HG03135 (cell line): ENCODE results near the gene NDE1.

ENCODE experiments used
- ATAC-seq: cut with Tn5 transposase; IDR thresholded peaks from one replicate; pipeline ENCODE4 v1.9.1; 2021; ENCODE audit warnings: mild to moderate bottlenecking, moderate library complexity; ENCODE audit not compliant: unreplicated experiment

NDE1 gene

DNA sequence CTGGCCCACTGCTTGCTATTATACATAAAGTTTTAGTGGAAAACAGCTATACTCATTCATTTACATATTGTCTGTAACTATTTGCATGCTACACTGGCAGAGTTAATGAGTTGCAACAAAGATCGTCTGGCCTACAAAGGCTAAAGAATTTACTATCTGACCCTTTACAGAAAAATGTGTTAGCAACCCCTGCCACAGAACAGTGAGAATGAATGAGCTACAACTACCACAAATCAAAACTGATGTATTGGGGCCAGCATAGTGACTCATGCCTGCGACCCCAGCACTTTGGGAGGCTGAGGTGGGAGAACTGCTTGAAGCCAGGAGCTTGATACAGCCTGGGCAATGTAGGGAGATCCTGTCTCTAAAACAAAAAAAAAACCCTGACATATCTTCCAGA, 114.1 kb downstream of the NDE1 start:
- no peak for ATAC-seq

DNA sequence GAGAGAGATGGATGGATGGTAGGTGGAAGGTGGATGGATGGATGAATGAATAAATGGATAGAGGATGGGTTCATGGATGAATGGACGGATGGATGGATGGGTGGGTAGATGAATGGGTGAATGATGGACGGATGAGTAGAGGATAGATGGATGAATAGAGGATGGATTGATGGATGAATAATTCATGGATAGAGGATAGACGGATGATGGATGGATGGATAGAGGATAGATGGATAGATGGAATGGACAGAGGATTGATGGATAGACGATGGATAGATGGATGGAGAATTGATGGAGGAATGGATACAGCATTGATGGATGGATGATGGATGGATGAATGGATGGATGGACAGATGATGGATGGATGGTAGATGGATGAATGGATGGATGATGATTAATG, 115.1 kb downstream of the NDE1 start:
- ATAC-seq: no peak

DNA sequence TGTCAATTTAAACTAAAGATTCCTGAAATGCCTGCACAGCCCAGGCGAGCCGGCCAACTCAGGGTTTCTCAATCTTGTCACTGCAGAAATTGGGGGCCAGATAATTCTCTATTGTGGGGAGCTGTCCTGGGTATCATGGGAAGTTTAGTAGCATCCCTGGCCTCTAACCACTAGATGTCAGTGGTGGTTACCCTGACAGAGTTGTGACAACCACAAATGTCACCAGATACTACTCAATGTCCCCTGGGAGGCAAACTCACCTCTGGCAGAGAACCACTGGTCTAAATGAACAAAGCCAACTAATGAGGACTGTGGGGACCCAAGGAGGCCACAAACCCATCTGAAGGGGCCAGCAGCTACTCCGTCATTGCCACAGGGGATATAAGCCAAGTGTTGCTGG, 115.8 kb downstream of the NDE1 start:
- peak; percentile 86 for ATAC-seq

DNA sequence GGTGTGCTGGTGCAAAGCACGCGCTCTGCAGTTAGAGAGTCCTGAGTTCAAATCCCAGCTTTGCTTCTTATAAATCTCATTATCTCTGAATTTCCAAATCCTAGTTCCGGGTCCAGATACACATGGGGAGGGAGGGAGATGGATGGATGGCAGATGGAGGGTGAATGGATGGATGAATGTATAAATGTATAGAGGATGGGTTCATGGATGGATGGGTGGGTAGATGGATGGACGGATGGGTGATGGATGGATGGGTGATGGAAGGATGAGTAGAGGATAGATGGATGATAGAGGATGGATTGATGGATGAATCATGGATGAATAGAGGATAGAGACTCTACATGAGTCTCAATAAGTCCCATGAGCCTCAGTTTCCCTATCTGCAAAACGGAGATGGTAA, 116.9 kb downstream of the NDE1 start:
- no peak for ATAC-seq

DNA sequence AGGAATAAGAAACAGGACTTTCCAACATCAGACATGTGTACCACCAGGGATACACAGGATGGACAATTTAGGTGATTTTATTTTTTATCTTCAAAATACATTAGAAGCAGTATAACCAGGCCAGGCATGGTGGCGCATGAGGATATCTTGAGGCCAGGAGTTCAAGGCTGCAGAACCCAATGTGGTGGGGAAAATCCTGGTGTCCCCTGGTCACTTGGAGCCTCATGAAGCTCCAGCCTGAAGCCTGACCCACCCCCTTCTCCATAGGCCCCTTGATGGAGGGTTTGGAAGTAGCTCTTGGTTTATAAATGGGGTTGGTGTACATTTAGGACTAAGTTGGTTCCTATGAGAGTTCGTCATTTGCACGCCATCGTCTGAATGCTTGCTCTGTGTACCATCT, 118.2 kb downstream of the NDE1 start:
- no peak for ATAC-seq

DNA sequence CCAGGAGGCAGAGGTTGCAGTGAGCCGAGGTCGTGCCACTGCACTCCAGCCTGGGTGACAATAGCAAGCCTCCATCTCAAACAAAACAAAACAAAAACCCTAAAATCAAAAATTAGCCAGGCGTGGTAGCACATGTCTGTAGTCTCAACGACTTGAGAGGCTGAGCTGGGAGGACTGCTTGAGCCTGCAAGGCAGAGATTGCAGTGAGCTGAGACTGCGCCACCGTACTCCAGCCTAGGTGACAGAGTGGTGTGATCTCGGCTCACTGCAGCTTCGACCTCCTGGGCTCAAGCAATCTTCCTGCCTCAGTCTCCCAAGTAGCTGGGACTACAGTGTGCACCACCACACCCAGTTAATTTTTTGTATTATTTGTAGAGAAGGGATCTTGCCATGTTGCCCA, 119.2 kb downstream of the NDE1 start:
- ATAC-seq: no peak

DNA sequence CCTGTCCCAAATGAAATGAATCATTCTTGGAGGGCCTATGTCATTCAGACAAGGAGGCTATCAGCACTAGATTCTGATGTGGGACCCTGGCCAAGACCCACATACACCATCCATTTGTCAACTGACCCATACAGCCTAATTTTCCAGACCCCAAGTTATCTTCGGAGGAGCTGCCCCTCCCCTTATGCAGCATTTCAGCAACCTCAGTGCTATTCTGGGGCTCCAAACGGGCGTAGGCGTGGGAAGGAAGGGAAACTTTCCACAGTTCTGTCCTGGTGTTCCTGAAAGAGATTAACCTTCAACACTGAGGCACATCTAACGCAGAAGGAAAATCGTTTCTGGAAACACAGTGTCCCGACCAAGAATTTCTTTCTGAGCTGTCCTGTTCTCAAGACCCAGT, 120.1 kb downstream of the NDE1 start:
- no peak for ATAC-seq

DNA sequence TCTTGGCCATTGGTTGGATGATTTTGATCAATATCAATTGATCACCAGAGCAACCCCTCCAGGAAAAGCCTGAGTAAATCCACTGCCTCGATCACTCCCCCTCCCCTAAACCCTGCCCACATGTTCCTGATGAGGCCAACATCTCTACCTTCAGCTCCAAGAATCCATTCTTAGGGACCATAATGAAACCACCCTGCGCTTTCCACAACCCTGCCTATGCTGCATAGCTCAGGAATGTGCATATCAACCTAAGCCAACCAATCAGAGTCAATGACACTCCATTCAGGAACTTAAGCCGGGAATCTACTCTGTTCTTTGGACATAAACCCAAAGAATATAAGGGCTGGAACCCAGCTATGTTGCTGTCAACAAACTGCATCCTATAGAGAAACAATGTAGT, 120.5 kb downstream of the NDE1 start:
- ATAC-seq: no peak

DNA sequence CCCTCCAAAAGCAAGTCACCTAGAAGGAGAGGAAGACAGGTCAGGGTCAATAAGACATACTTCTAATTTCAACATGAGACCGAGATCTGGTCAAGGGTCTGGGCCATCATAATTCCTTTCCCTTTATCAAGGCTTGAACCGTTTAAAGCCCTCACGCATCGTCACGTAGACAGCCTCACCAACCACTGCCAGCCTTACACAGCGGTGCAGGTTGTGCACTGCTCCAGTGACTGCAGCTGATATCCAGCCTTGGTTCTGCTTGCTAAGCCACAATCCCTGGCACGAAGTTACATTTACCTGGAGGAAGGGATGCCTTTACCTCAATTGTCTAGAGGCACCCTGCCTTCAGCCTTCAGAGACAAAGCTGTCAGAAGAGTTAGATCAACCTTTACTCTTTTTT, 121.6 kb downstream of the NDE1 start:
- no peak for ATAC-seq

DNA sequence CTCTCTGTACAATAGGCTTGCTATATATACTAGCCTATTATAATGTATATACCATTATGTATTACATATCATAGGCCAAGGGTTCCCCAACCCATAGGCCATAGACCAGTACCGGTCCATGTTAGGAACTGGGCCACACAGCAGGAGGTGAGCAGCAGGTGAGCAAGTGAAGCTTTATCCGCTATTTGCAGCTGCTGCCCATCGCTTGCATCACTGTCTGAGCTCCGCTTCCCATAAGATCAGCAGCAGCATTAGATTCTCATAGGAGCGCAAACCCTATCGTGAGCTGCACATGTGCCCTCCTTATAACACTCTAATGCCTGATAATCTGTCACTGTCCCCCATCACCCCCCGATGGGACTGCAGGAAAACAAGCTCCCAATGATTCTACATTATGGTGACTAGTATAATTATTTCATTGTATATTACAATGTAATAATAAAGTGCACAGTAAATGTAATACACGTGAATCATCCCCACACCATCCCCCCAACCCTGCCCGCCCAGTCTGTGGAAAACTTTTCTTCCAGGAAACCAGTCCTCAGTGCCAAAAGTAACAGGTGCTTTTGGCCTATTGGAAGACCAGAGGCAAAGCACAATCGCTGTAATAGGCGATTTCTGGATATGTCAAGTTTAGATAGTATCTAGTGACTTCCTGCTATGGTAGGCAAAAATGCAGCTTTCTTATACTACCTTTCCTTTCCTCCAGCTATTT, 122.7 kb downstream of the NDE1 start:
- no peak for ATAC-seq

DNA sequence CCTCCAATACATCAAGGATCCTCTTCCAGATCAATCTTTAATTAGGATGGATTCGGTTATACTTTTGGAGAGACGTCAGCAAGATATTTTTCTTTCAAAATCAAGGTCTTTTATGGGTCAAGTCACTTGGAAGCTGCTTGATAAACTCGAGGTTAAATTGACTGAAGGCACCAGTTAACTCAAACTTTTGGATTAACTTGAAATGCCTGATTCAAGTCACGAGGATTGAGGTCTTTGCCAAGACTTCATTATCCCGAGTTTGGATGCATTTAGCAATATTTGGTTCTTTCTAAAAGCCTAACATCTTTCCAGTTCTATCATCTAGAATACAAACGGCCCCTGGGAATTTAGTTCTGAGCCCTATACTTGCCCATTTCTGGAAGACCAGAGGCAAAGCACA, 123.9 kb downstream of the NDE1 start:
- ATAC-seq: no peak

DNA sequence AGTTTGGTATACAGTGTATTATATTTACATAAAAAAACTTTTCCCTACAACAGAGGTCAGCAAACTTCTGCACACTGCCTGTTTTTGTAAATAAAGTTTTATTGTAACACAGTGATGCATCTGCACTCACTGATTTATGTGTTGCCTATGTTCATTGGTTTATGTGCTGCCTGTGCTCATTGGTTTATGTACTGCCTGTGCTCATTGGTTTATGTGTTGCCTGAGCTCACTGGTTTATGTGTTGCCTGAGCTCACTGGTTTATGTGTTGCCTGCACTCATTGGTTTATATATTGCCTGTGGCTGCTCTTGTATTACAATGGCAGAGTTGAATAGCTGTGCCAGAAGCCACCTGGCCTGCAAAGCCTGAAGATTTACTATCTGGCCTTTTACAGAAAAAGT, 125.2 kb downstream of the NDE1 start:
- ATAC-seq: no peak

DNA sequence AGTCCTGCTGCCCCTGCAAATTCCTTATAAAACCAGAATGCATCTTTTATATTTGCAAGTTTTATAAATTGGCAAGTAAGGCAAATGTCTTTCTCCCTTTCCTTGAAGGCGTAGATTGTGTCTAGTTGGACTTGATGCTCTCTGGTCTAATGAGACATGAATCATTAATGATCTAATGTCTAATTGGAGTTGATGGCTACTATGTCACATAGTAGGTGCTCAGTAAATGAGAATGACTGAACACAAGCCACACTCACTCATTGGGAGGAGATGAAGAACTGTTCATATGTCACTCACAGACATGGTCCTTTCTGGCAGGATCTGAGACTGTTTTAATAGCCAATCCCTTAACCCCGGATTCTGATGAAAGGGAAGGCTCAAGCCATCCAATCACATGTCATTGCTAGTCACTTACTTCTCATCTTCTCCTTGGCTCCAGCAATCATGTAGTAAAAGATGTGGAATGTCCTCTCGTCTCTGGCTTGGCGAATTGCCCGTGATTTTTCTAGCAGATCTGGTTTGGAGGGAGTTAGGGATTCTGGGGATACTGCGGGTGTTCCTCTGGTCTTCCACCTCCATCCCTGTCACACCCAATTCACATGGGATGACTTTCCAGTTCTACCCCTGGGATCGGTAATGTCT, 125.7 kb downstream of the NDE1 start:
- ATAC-seq: no peak
